ENCODE measurements around the gene RNPS1.

RNPS1 gene

GRCh38 chr16:2213817-2214718 is 53.9 kb downstream of the RNPS1 start:
- no peak for DNase-seq (ENCODE audit: low read depth)

- DNase-seq (ENCODE audit: low read depth): no peak
Measured at GRCh38 chr16:2212362-2213324, 55.3 kb downstream of the RNPS1 start.

- DNase-seq (ENCODE audit: low read depth): no peak
Measured at GRCh38 chr16:2211923-2212347, 56.0 kb downstream of the RNPS1 start.

- no peak for DNase-seq (ENCODE audit: low read depth)
Measured at GRCh38 chr16:2210386-2211365, 57.2 kb downstream of the RNPS1 start, which contains the start of gene BRICD5. Gene BRICD5 (minus strand): TSS chr16:2210863. CDS start chr16:2210833, 30 bp downstream.

GRCh38 chr16:2210009-2210332 is 58.0 kb downstream of the RNPS1 start:
- DNase-seq (ENCODE audit: low read depth): no peak

GRCh38 chr16:2209258-2210008 is 58.5 kb downstream of the RNPS1 start:
- no peak for DNase-seq (ENCODE audit: low read depth)

GRCh38 chr16:2208772-2209171 is 59.2 kb downstream of the RNPS1 start:
- DNase-seq (ENCODE audit: low read depth): no peak

- no peak for DNase-seq (ENCODE audit: low read depth)
Measured at GRCh38 chr16:2208308-2208707, 59.6 kb downstream of the RNPS1 start.

- DNase-seq (ENCODE audit: low read depth): no peak
Measured at GRCh38 chr16:2207872-2208271, 60.1 kb downstream of the RNPS1 start.

GRCh38 chr16:2206780-2207433 is 61.0 kb downstream of the RNPS1 start:
- no peak for DNase-seq (ENCODE audit: low read depth)

GRCh38 chr16:2206420-2206779 is 61.5 kb downstream of the RNPS1 start:
- no peak for DNase-seq (ENCODE audit: low read depth)

- DNase-seq (ENCODE audit: low read depth): no peak
Measured at GRCh38 chr16:2205967-2206313, 62.0 kb downstream of the RNPS1 start.

GRCh38 chr16:2205104-2205966 is 62.6 kb downstream of the RNPS1 start, which contains the start of gene MLST8:
Gene MLST8 (plus strand): TSS chr16:2205454. CDS start chr16:2206086, 632 bp downstream.
- DNase-seq (ENCODE audit: low read depth): peak; percentile 86

GRCh38 chr16:2204416-2205103 is 63.4 kb downstream of the RNPS1 start:
- DNase-seq (ENCODE audit: low read depth): no peak
